ENCODE results near the gene FRMD8.

DNA sequence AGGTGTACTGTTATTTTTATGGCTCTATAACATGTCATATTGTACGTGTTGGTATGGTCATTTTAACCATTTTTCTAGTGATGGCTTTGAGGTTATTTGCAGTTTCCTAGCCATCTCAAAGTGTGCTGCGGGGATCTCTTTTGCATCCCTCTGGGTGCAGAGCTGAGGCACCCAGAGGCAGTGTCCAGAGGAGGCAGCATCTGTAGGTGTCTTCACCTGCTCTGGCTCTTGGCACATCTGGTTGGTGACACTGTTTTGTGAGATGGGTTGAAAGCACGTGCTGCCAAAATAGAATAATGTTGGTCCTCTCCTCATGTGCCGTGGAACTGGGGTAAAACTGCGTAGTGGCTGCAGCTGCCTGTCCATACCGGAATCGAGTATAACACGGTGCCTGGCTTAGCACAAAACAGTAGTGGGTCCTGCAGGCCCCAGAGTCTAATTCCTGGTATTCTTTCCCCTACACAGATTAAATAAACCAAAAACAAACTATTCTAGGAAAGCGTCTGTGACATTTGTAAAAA, 49.0 kb downstream of the FRMD8 start:
- peak in 1 of 4 donors; percentile 0 for TF ChIP-seq POLR2A (IDR thresholded peaks at IDR 0.05)
- TF ChIP-seq, protein P1, sequence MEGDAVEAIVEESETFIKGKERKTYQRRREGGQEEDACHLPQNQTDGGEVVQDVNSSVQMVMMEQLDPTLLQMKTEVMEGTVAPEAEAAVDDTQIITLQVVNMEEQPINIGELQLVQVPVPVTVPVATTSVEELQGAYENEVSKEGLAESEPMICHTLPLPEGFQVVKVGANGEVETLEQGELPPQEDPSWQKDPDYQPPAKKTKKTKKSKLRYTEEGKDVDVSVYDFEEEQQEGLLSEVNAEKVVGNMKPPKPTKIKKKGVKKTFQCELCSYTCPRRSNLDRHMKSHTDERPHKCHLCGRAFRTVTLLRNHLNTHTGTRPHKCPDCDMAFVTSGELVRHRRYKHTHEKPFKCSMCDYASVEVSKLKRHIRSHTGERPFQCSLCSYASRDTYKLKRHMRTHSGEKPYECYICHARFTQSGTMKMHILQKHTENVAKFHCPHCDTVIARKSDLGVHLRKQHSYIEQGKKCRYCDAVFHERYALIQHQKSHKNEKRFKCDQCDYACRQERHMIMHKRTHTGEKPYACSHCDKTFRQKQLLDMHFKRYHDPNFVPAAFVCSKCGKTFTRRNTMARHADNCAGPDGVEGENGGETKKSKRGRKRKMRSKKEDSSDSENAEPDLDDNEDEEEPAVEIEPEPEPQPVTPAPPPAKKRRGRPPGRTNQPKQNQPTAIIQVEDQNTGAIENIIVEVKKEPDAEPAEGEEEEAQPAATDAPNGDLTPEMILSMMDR (IDR thresholded peaks at IDR 0.05) = peak in 1 of 6 experiments; percentile 1
